ENCODE results near the gene TMEM98.

Gene TMEM98

GRCh38 chr17:32920293-32920692, 7.7 kb upstream of the TMEM98 start:
- no peak for TF ChIP-seq CTCF (IDR thresholded peaks at IDR 0.05)

GRCh38 chr17:32921017-32921416, 6.9 kb upstream of the TMEM98 start:
- no peak for TF ChIP-seq CTCF (IDR thresholded peaks at IDR 0.05)

- no peak for TF ChIP-seq CTCF (IDR thresholded peaks at IDR 0.05)
Measured at GRCh38 chr17:32926183-32926582, 1.8 kb upstream of the TMEM98 start.

GRCh38 chr17:32927201-32927723, 691 bp upstream of the TMEM98 start:
- TF ChIP-seq CTCF (IDR thresholded peaks at IDR 0.05) = no peak

GRCh38 chr17:32928586-32929535, 908 bp downstream of the TMEM98 start:
- TF ChIP-seq CTCF (IDR thresholded peaks at IDR 0.05) = no peak

GRCh38 chr17:32929588-32929987, 1.6 kb downstream of the TMEM98 start:
- no peak for TF ChIP-seq CTCF (IDR thresholded peaks at IDR 0.05)

GRCh38 chr17:32930512-32930911, 2.6 kb downstream of the TMEM98 start:
- TF ChIP-seq CTCF (IDR thresholded peaks at IDR 0.05) = no peak
